GM18517 (cell line): ENCODE results near the gene REV1.
"Not testable (repeated sequence)": the region's sequence is repeated elsewhere in the genome, so short reads cannot be mapped to it uniquely, and the experiment has no call there.

Experiments used
- ATAC-seq: cut with Tn5 transposase; IDR thresholded peaks from one replicate; pipeline ENCODE4 v1.9.1; 2021; ENCODE audit warnings: mild to moderate bottlenecking, moderate library complexity; ENCODE audit not compliant: unreplicated experiment

REV1 gene

DNA sequence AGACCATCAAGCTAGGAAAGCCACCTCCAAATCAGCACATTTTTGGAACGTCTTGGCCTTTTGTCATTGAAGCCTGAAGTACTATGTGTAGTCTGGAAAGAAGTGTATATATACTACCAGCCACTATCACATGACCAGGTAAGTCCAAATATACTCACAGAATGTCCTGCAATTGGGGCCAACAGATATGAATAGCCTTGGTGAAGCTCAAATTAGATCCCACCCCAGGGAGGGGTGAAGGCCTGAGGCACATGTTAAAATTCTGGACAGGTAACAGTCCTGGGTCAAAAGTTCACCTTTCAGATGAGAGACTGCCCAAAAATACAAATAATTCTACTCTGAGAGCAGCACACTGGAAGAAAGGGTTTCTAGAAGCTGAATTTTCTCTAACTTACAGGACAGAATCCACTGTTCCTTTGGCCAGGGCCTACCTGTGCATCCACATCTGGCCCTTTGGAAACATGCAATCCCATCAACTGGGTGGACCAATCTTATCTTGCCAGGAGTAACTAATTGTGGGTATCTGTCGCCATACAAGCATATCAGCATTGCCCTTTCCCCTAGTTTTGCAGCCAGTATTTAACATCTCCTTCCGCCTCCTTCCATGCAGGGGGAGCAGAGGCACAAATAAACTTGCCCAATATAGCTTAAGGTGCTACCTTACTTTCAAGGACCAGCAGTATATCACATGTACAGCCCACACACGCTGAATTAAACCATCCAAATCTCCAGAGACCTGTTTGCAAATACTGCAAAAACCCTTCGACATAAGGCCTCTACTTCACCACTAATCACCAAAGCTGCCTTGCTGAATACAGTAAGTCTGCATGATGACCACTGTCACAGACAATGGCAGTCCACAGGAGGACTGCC is 84.8 kb downstream of the REV1 start:
- no peak for ATAC-seq

DNA sequence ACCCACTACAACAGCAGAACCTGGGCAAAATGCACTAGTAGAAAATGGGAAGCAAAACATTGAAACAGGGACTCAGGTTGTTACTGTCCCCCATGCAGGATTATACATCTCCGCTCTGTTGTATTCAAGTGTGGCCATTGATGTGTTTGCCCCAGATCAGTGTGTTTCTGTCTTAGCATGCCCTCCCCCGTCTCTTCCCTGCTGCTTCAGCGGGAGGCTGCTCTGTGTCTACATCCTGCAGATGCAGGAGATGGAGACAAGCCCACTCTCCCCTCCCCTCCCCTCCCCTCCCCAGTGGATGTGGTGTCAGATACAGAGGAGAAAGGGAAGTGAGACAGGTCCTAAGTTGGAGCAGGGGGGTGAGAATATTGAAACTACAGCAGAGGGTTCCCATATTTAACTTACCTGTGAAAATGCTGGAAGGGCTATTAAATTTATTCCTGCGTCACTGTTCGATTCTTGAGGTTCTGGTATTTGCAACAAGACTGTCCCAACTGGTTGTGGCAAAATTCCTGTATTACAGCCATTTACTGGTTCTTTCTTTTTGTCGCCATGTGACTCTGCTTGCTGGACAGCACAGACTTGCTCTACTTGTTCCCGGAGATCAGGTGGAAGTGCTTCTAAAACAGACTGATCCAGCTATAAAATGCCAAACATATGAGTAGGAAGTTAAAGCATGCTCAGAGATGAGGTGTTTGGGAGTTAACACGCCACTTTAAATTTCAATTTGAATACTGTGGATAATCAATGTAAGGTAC is 85.6 kb downstream of the REV1 start:
- ATAC-seq: no peak

DNA sequence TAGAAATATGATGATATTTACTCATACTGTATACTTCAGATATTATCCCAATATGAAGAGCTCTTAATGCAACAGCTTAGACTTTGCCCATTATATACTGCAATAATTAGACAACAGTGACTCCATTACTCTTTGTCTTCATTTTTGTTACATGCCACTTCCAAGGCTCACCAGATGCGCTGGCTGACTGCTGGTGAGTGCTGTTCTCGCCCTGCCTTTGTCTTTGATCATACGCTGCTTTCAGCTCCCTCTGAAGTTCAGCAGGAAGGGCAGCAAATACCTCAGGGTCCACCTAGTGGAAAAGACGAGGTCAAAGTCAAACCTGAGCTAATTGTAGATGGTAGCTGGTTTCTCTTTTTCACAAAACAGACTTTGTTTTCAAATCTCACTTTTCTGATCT is 86.3 kb downstream of the REV1 start:
- ATAC-seq: no peak

DNA sequence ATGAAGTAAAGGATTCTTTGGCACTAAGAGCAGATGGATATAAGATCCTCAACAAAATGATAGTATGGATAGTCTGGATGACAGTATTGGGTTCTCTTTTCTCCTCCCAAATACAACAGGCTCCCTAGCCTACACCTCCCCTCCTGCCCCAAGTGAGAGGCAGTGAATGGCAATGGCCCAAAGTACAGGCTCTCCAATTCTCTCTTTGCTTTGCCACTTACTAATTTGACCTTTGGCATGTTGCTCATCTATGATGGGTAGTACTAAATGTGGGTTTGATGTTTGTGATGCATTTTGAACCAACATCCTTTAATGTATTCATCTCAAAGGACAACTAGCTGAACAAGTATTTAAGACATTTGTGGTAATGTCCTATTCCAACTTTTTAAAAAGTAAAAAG is 86.7 kb downstream of the REV1 start:
- ATAC-seq: no peak

GRCh38 chr2:99401841-99402240 is 88.0 kb downstream of the REV1 start:
- no peak for ATAC-seq

DNA sequence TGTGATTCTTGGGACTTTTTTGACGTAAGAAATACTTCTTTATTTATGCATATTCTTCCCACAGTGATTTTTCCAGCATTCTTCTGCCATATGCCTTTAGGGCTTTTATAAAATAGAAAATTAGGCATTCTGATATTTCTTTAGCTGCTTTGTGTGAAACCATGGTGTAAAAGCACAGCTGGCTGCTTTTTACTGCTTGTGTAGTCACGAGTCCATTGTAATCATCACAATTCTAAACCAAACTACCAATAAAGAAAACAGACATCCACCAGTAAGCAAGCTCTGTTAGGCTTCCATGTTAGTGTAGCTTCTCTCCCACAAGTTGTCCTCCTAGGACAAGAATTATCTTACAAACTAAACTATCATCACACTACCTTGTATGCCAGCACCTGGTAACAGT is 90.0 kb downstream of the REV1 start:
- no peak for ATAC-seq

DNA sequence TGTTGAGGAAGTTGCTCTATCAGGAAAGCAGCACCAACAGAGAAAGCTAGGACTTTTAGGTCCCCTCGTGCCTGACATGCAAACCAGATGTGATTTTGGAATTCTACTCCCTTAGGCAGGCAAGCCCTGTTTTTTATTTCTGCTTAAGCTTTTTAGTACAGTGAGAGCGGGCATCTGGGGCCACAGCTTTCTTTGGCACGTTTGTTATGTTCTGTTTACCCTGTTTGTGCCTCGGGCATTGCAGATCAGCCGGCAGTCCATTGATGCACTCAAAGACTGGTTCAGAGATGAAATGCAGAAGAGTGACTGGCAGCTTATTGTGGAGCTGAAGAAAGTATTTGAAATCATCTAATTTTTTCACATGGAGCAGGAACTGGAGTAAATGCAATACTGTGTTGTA is 90.8 kb downstream of the REV1 start:
- no peak for ATAC-seq

GRCh38 chr2:99398303-99398702 is 91.5 kb downstream of the REV1 start:
- ATAC-seq: no peak

- ATAC-seq: no peak
These were observed 92.4 kb downstream of the REV1 start for GRCh38 chr2:99397266-99397920.

DNA sequence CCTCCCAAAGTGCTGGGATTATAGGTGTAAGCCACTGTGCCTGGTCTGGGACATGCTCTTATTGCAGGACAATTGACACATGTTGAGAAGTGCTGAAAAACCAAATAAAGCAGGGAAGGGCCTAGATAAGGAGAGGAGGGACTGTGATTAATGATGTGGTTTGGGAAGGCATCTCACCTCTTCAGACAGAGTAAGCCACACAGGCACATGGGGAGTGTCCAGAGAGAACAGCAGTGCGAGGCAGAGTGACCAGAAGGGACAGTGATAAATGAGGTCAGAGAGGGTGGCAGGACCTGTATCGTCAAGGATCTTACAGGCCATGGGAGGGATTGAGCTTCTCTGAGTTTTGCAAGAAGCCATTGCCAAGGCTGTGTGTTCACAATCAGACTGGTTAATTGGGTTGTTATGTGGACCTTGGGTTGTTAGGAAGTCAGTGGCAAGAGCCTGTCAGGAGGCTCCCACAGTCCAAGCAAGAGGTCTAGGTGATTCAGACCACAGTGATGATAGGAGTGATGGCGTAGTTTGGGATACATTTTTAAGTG is 94.2 kb downstream of the REV1 start:
- ATAC-seq: no peak

GRCh38 chr2:99389946-99390345 is 99.9 kb downstream of the REV1 start:
- no peak for ATAC-seq

DNA sequence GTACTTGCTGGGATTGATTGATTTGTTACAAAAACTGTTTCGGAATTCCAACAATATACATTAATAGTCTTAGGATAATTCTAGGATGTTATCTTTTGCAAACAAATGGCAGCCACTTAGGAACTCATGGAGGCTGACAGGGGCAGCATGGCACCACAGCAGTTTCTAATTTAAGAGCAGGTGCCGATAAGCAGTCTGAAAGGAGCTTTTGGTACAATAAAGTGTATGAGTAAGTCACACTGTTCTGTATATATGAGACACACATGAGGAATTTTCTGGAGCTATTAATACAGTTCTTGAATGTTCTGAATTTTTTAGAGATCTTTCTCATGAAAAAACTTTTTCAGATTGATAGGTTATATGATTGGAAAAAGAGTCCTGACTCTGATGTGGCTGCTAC is 100.4 kb downstream of the REV1 start:
- ATAC-seq: no peak

DNA sequence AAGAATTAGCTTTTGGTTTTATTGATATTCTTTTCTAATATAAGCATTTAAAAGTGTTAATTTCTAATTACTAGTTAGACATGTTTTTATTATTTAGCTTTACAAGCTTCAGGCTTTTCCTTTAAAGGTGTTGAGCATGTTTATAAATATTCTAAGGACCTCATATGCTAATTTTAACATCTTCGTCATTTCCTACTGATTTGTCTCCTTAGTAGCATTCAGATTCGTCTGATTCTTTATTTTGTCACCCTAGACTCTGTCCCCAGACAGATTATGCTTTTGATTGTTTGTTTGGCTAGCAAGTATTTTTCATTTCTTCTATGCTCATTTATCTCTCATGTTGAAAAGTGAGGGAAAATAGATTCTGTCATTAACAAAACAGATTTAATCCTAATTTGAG is 100.9 kb downstream of the REV1 start:
- ATAC-seq: no peak

DNA sequence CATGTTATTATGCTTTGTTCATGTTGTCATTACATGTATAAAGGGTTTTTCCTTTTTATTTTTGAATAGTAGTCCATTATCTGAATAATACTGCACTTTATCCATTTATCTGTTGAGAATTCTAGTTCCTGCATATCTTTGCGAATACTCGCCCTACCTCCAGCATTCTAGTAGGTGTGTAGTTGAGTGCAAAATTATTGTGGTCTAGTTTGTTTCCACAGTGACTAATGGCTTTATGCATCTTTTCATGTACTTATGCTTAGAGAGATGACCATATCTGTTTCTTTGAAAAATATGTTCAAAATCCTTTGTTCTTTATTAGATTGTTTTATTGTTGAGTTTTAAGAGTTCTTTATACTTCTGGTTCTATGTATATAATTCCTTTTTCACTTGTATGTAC is 103.8 kb downstream of the REV1 start:
- ATAC-seq: no peak

DNA sequence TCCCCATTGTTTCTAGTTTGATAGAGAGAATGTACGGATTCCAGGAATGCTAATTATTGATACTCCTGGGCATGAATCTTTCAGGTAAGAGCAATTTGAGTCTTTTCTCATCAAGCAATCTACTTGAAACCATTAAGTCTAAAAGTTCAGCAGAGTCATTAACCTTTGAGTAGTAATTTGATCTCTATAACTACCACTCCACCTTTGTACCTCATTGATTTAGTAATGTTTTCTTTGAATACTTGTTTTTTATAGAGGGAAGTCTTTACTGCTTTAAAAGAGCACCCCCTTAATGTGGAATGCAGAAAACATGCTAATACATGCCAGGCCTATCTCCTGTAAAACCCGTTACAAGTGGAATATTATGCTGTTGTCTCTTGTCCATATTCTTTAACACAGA is 107.7 kb downstream of the REV1 start:
- ATAC-seq: no peak

- no peak for ATAC-seq
These were observed 109.3 kb downstream of the REV1 start for GRCh38 chr2:99380376-99381010.

DNA sequence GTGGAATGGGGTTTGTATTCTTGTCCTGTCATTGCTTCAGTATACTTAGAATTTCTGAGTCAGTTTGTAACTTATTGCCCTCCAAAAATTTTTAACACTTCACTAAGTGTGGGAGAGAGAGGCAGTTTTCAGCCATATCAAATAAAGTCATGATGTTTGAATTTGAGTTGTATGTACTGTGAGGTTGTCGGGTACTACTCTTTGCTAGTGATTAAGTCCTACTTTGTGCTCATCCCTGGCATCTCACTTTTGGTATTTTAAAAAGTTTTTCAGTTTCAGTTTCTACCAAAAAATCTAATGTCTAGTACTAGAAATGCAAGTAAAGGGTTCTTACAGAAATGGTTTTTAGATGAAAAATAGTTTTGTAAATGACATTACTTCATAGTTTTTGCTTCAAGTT is 111.9 kb downstream of the REV1 start:
- no peak for ATAC-seq

DNA sequence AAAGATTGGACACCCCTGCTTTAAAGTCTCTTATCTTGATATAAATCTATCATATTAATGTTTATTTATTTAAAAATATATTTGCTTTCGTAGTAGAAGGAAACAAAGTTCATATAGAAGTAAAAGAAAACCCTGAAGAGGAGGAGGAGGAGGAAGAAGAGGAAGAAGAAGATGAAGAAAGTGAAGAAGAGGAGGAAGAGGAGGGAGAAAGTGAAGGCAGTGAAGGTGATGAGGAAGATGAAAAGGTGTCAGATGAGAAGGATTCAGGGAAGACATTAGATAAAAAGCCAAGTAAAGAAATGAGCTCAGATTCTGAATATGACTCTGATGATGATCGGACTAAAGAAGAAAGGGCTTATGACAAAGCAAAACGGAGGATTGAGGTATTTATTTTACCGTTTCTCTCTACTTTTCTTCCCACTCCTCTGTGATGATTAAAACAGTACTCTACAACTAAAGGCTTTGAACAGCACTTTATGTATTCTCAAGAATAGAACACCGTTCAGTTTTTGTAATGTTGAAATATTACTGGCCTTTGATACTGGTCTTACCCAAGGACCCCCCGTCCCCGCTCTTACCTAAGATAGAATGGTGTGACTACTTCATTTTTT is 113.5 kb downstream of the REV1 start:
- no peak for ATAC-seq

GRCh38 chr2:99374747-99375146 is 115.1 kb downstream of the REV1 start:
- ATAC-seq: no peak

DNA sequence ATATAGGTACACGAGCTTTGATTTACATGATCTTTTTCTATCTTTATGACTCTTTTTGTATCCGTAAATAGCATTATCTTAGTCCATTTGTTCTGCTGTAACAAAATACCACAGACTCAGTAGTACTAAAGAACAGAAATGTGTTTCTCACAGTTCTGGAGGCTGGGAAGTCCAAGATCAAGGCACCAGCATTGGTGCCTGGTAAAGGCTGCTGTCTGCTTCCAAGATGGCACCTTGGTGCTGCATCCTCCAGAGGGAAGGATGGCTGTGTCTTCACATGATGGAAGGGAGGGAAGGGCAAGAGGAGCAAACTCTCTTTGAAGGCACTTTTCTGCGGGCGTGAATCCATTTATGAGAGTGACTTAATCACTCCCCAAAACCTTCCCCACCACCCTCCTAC is 116.7 kb downstream of the REV1 start:
- no peak for ATAC-seq

- ATAC-seq: not testable (repeated sequence)
These were observed 121.0 kb downstream of the REV1 start for GRCh38 chr2:99368854-99369253.
